Thyroid gland (tissue), 4 donors: ENCODE data around the gene URM1. TPM values are rescaled to one million over a fixed set of nuclear protein-coding genes. Genes with fewer than 3 reads are reported as not detected.

ENCODE experiments used
- DNase-seq, 2 donors: peaks; one replicate each; pipeline ENCODE4 v3.0.0-alpha.2; 2019
- H3K27ac ChIP-seq, 3 donors: fragments of 200-600 bp; sonication (generic); 1 replicate in 2 of 3; 2 replicates in 1 of 3; pipeline ENCODE4 v1.5.1; 2016 to 2019; ENCODE audit warnings: mild to moderate bottlenecking in 1 of 3, moderate library complexity in 1 of 3
- H3K27me3 ChIP-seq: fragments of 200-600 bp; sonication (generic); one replicate; pipeline ENCODE4 v1.5.1; 2019
- H3K36me3 ChIP-seq, 2 donors: fragments of 200-600 bp; sonication (generic); one replicate each; pipeline ENCODE4 v1.5.1; 2016 to 2019
- H3K4me1 ChIP-seq, 2 donors: fragments of 200-600 bp; sonication (generic); one replicate each; pipeline ENCODE4 v1.5.1; 2017 to 2019
- H3K4me3 ChIP-seq, 3 donors: fragments of 200-600 bp; sonication (generic); replicated peaks in 1 of 3; 1 replicate in 2 of 3; 2 replicates in 1 of 3; pipeline ENCODE4 v1.5.1; 2016; ENCODE audit warnings: mild to moderate bottlenecking in 1 of 3
- H3K9me3 ChIP-seq: fragments of 200-600 bp; sonication (generic); one replicate; pipeline ENCODE4 v1.5.1; 2017
- CTCF ChIP-seq, 6 experiments: fragments of 200-600 bp in 3 of 6; fragments of 450-650 bp in 3 of 6; sonication (generic) in 3 of 6; IDR thresholded peaks; one replicate each; pipeline ENCODE4 v1.5.1; 2016 to 2019; ENCODE audit warnings: antibody characterized with exemption in 6 of 6, mild to moderate bottlenecking in 2 of 6, inconsistent platforms in 1 of 6, moderate library complexity in 1 of 6
- POLR2A ChIP-seq, 2 donors: fragments of 450-650 bp; IDR thresholded peaks; one replicate each; pipeline ENCODE4 v1.6.1; 2017; ENCODE audit warnings: antibody characterized with exemption in 2 of 2, mild to moderate bottlenecking in 2 of 2, moderate library complexity in 1 of 2
- WGBS, 2 donors: methylation state at CpG; one replicate each; pipeline ENCODE4 v1.1.5; 2017; 5-methylcytosine and 5-hydroxymethylcytosine counted together
- intact Hi-C: fragments of 100-400 bp; cut with DNase I; formaldehyde crosslinking; loops from one replicate; pipeline ENCODE4 v1.15.1; 2023
- total RNA-seq, 4 donors: library from RNA; depleted of rRNA; stranded (reverse); fragments of >200 nt; gene quantifications; one replicate each; pipeline ENCODE4 v1.2.3, GENCODE V29; 2016

The URM1 gene
- total RNA-seq, 4 donors from 2014 or later = 24.3 to 39.4 (median 31.2) TPM

GRCh38 chr9:128341435-128341849, 29.7 kb upstream of the URM1 start:
- Histone ChIP-seq H3K27ac (no peak overlapping the region), H3K4me1 (peaks cover 0 to 18% of the 10 kb centered on the region in 2 donors), H3K4me3 (peak overlapping the region in 2 of 3 donors; percentile 59 to 79), H3K9me3 (no peaks in the 10 kb centered on the region), H3K36me3 (peaks cover 15 to 30% of the 10 kb centered on the region in 2 donors), H3K27me3 (no peaks in the 10 kb centered on the region)
- DNase-seq = peak; percentile 73 to 77
- WGBS, 2 donors = 29 to 34% methylated on average over 12 to 13 of the region's 13 CpGs
- intact Hi-C loops = loop anchor here (2.0 kb wide), 1 partner anchor 47 kb away; no protein-coding TSS in a partner anchor
- TF ChIP-seq CTCF (IDR thresholded peaks at IDR 0.05) = peak; percentile 34 to 75 (median 62)
- TF ChIP-seq POLR2A (IDR thresholded peaks at IDR 0.05) = no peak

GRCh38 chr9:128342971-128343680, 28.0 kb upstream of the URM1 start:
- TF ChIP-seq POLR2A (IDR thresholded peaks at IDR 0.05) (no peak), CTCF (IDR thresholded peaks at IDR 0.05) (no peak)
- H3K27ac ChIP-seq = no peak overlapping the region
- 90 to 93% methylated on average over 6 to 8 of the region's 8 CpGs for WGBS, 2 donors
- H3K27me3 ChIP-seq = no peaks in the 10 kb centered on the region
- intact Hi-C loops = no loop called here
- no peaks in the 10 kb centered on the region for H3K9me3 ChIP-seq
- no peak overlapping the region for H3K4me3 ChIP-seq
- H3K36me3 ChIP-seq = peaks cover 28 to 38% of the 10 kb centered on the region in 2 donors
- DNase-seq = no peak
- peaks cover 0 to 18% of the 10 kb centered on the region in 2 donors for H3K4me1 ChIP-seq

GRCh38 chr9:128343855-128344254, 27.3 kb upstream of the URM1 start:
- TF ChIP-seq CTCF (IDR thresholded peaks at IDR 0.05) = no peak
- no peak for TF ChIP-seq POLR2A (IDR thresholded peaks at IDR 0.05)
- DNase-seq = no peak
- Histone ChIP-seq H3K4me1 (peaks cover 0 to 15% of the 10 kb centered on the region in 2 donors), H3K27ac (no peak overlapping the region), H3K27me3 (no peaks in the 10 kb centered on the region), H3K36me3 (peaks cover 35 to 45% of the 10 kb centered on the region in 2 donors), H3K4me3 (no peak overlapping the region), H3K9me3 (no peaks in the 10 kb centered on the region)
- intact Hi-C loops = no loop called here
- 95 to 100% methylated on average over 4 of the region's 4 CpGs for WGBS, 2 donors

GRCh38 chr9:128344931-128345605, 26.1 kb upstream of the URM1 start:
- WGBS, 2 donors = 94 to 97% methylated on average over 18 to 23 of the region's 28 CpGs
- intact Hi-C loops = no loop called here
- H3K27ac ChIP-seq = no peak overlapping the region
- peaks cover 39 to 51% of the 10 kb centered on the region in 2 donors for H3K36me3 ChIP-seq
- H3K9me3 ChIP-seq = no peaks in the 10 kb centered on the region
- TF ChIP-seq POLR2A (IDR thresholded peaks at IDR 0.05) (no peak), CTCF (IDR thresholded peaks at IDR 0.05) (no peak)
- H3K4me1 ChIP-seq = peaks cover 0 to 10% of the 10 kb centered on the region in 2 donors
- no peak overlapping the region for H3K4me3 ChIP-seq
- no peaks in the 10 kb centered on the region for H3K27me3 ChIP-seq
- no peak for DNase-seq

- no peaks in the 10 kb centered on the region for H3K4me1 ChIP-seq
- WGBS, 2 donors = 93 to 95% methylated on average over 2 of the region's 2 CpGs
- no peak for DNase-seq
- no peak overlapping the region for H3K27ac ChIP-seq
- H3K27me3 ChIP-seq = no peaks in the 10 kb centered on the region
- no peak for TF ChIP-seq CTCF (IDR thresholded peaks at IDR 0.05)
- TF ChIP-seq POLR2A (IDR thresholded peaks at IDR 0.05) = no peak
- H3K36me3 ChIP-seq = peaks cover 38 to 54% of the 10 kb centered on the region in 2 donors
- H3K4me3 ChIP-seq = no peak overlapping the region
- no peaks in the 10 kb centered on the region for H3K9me3 ChIP-seq
- intact Hi-C loops = no loop called here
Measured at GRCh38 chr9:128349125-128349524, 22.0 kb upstream of the URM1 start.
